Right atrium auricular region (tissue), 2 donors: ENCODE results near the gene MRPL32. TPM values are rescaled to one million over a fixed set of nuclear protein-coding genes. Genes with fewer than 3 reads are reported as not detected.

ENCODE experiments used
- DNase-seq: peaks from one replicate; pipeline ENCODE4 v3.0.0-alpha.2; 2019; ENCODE audit warnings: low spot score
- H3K27ac ChIP-seq, 2 donors: fragments of 200-600 bp; sonication (generic); 1 replicate in 1 of 2; 2 replicates in 1 of 2; pipeline ENCODE4 v1.5.1; 2016 to 2019
- H3K27me3 ChIP-seq, 2 donors: fragments of 200-600 bp; sonication (generic); one replicate each; pipeline versions ENCODE4 v1.5.1 to v1.6.0; 2017 to 2019
- H3K36me3 ChIP-seq: fragments of 200-600 bp; sonication (generic); one replicate; pipeline ENCODE4 v1.5.1; 2016
- H3K4me1 ChIP-seq, 2 donors: fragments of 200-600 bp; sonication (generic); one replicate each; pipeline versions ENCODE4 v1.5.1 to v1.6.0; 2017 to 2019
- H3K4me3 ChIP-seq, 2 donors: fragments of 200-600 bp; sonication (generic); 1 replicate in 1 of 2; 2 replicates in 1 of 2; pipeline ENCODE4 v1.5.1; 2017 to 2019; ENCODE audit warnings: mild to moderate bottlenecking in 1 of 2, moderate library complexity in 1 of 2
- H3K9me3 ChIP-seq, 2 donors: fragments of 200-600 bp; sonication (generic); one replicate each; pipeline ENCODE4 v1.5.1; 2019
- total RNA-seq, 2 donors: library from RNA; depleted of rRNA; stranded (reverse); fragments of >200 nt; gene quantifications; one replicate each; pipeline ENCODE4 v1.1.0, GENCODE V29; 2016
- TF ChIP-seq, protein P1 (sequence below), 2 donors: fragments of 200-600 bp; sonication (generic); IDR thresholded peaks; one replicate each; pipeline ENCODE4 v1.5.1; 2019; ENCODE audit warnings: antibody characterized with exemption in 2 of 2

MRPL32 gene
- total RNA-seq, 2 donors from 2014 or later: 36.1 to 53.1 TPM

DNA sequence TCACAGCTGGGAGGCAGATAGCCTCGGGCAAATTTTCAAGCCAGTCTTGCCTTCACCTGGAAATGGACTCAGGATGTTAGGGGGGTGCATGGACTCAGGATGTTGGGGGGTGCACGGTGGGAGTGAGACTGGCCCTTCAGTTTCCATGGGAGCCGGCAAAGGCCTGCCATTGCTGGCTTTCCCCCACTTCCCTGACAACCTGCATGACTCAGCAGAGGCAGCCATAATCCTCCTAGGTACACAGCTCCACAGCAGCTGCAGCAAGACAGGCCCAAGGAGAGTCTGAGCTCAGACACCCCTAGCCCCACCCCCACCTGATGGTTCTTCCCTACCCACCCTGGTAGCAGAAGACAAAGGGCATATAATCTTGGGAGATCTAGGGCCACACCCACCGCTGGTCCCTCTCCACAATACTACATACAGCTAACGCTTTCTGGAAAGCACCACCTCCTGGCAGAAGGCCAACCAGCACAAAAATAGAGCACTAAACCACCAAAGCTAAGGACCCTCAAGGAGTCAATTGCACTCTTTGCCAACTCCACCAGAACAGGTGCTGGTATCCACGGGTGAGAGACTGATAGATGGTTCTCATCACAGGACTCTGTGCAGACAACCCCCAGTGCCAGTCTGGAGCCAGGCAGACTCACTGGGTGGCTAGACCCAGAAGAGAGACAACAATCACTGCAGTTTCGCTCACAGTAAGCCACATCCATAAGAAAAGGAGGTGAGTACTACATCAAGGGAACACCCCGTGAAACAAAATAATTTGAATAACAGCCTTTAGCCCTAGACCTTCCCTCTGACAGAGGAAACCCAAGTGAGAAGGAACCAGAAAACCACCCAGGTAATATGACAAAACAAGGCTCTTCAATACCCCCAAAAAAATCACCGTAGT lies 38.6 kb upstream of the MRPL32 start:
- Histone ChIP-seq H3K36me3 (no peaks in the 10 kb centered on the region), H3K27me3 (no peaks in the 10 kb centered on the region), H3K4me1 (peaks cover 0 to 5% of the 10 kb centered on the region in 2 donors), H3K4me3 (no peak overlapping the region), H3K27ac (no peak overlapping the region), H3K9me3 (no peaks in the 10 kb centered on the region)
- DNase-seq: no peak
- TF ChIP-seq, protein P1, sequence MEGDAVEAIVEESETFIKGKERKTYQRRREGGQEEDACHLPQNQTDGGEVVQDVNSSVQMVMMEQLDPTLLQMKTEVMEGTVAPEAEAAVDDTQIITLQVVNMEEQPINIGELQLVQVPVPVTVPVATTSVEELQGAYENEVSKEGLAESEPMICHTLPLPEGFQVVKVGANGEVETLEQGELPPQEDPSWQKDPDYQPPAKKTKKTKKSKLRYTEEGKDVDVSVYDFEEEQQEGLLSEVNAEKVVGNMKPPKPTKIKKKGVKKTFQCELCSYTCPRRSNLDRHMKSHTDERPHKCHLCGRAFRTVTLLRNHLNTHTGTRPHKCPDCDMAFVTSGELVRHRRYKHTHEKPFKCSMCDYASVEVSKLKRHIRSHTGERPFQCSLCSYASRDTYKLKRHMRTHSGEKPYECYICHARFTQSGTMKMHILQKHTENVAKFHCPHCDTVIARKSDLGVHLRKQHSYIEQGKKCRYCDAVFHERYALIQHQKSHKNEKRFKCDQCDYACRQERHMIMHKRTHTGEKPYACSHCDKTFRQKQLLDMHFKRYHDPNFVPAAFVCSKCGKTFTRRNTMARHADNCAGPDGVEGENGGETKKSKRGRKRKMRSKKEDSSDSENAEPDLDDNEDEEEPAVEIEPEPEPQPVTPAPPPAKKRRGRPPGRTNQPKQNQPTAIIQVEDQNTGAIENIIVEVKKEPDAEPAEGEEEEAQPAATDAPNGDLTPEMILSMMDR (IDR thresholded peaks at IDR 0.05): no peak

DNA sequence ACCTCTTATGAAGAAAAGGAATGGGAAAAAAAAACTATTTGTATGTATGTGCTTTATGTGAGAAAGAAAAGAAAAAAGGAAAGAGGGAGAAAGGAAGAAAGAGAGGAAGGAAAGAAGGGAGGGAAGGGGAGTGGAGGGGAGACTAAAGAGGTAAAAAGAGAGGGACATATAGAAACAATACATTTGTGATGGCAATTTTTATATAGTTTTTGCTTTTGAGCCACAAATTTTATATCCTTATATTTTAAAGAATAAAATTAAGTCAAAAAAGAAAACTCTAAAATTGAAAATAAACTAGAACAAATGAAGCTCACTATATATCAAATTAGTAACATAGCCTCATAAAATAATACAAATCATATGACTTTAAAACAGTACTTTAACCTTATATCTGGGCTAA lies 31.3 kb upstream of the MRPL32 start:
- H3K27ac ChIP-seq: no peak overlapping the region
- no peaks in the 10 kb centered on the region for H3K9me3 ChIP-seq
- no peaks in the 10 kb centered on the region for H3K27me3 ChIP-seq
- no peak overlapping the region for H3K4me3 ChIP-seq
- no peaks in the 10 kb centered on the region for H3K4me1 ChIP-seq
- no peaks in the 10 kb centered on the region for H3K36me3 ChIP-seq
- no peak for DNase-seq
- TF ChIP-seq, protein P1 (IDR thresholded peaks at IDR 0.05): no peak

DNA sequence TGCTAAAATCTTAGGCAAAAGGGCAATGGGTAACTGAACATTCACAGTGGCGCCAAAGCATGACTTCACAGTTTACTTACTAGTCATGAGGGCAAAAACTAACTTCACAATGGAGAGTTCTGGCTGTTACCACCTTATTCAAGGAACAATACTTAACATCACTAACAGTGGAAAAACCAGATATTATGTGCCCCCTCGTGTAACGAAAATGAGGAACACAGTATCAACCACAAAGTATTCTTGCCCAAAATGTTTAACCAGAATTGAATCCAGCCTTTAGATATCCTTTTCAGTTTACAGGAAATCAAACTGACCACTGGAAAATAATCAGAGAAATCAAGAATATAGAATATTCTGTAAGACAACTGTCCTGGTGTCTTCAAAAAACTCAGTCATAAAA lies 29.8 kb upstream of the MRPL32 start:
- TF ChIP-seq, protein P1 (IDR thresholded peaks at IDR 0.05): no peak
- Histone ChIP-seq H3K9me3 (no peaks in the 10 kb centered on the region), H3K4me1 (no peaks in the 10 kb centered on the region), H3K27ac (no peak overlapping the region), H3K4me3 (no peak overlapping the region), H3K27me3 (no peaks in the 10 kb centered on the region), H3K36me3 (no peaks in the 10 kb centered on the region)
- no peak for DNase-seq

DNA sequence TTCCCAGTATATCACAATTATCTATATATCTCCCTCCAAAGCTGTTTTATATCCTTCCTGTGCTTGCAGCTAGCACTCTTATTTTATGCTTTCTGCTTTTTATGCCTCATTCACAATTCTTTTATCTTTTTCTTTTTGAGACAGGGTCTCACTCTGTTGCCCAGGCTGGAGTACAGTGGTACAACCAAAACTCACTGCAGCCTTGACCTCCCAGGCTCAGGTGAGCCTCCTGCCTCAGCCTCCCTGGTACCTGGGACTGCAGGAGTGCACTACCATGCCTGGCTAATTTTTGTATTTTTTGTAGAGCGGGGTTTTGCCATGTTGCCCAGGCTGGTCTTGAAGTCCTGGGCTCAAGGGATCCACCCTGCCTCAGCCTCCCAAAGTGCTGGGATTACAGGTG lies 26.0 kb upstream of the MRPL32 start:
- Histone ChIP-seq H3K27me3 (no peaks in the 10 kb centered on the region), H3K4me1 (peaks cover 0 to 9% of the 10 kb centered on the region in 2 donors), H3K27ac (no peak overlapping the region), H3K36me3 (no peaks in the 10 kb centered on the region), H3K9me3 (no peaks in the 10 kb centered on the region), H3K4me3 (no peak overlapping the region)
- DNase-seq: no peak
- TF ChIP-seq, protein P1 (IDR thresholded peaks at IDR 0.05): no peak

DNA sequence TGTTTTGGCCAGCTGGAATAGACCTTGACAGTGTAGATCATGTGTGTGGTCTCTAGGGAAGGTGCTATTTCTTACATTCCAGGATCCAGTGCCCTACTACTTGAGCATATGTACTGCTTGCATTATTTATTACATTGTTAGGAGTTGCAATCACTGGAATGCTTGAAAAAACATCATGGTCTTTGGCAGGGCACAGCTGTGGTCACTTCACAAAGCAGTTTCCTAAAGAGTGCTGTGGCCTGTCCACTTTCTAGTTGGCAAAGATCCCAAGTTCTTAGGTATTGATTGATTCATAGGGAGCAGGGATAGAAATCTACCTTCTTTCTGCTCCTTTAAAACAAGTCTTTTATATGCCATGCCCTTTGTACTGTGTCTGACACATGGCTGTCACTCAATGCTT lies 24.9 kb upstream of the MRPL32 start:
- DNase-seq: no peak
- Histone ChIP-seq H3K27me3 (no peaks in the 10 kb centered on the region), H3K36me3 (no peaks in the 10 kb centered on the region)

More for the DNA sequence above, 24.9 kb upstream of the MRPL32 start:
- Histone ChIP-seq H3K4me1 (peaks cover 0 to 12% of the 10 kb centered on the region in 2 donors), H3K27ac (no peak overlapping the region), H3K9me3 (no peaks in the 10 kb centered on the region), H3K4me3 (no peak overlapping the region)
- TF ChIP-seq, protein P1 (IDR thresholded peaks at IDR 0.05): no peak
